ENCODE measurements around the gene PREB. TPM values are rescaled to one million over a fixed set of nuclear protein-coding genes. Genes with fewer than 3 reads are reported as not detected.

Gene PREB
- total RNA-seq, 1 donor from 2014 or later: 53.6 TPM

- Mint-ChIP-seq H3K9me3 (no peaks in the 10 kb centered on the region), H3K27ac (peak overlapping the region; percentile 55), H3K4me3 (peak overlapping the region; percentile 72), H3K27me3 (peaks cover 10% of the 10 kb centered on the region), H3K36me3 (peaks cover 5% of the 10 kb centered on the region), H3K4me1 (ENCODE audit: unreplicated experiment) (peaks cover 10% of the 10 kb centered on the region)
- DNase-seq (ENCODE audit: extremely low spot score, unreplicated experiment): no peak
- TF ChIP-seq CTCF (conservative IDR thresholded peaks at IDR 0.05): no peak
Measured at GRCh38 chr2:27085673-27086089, 48.8 kb downstream of the PREB start.

GRCh38 chr2:27085062-27085672 is 49.3 kb downstream of the PREB start:
- no peak for DNase-seq (ENCODE audit: extremely low spot score, unreplicated experiment)
- no peak for TF ChIP-seq CTCF (conservative IDR thresholded peaks at IDR 0.05)
- H3K36me3 Mint-ChIP-seq: peaks cover 5% of the 10 kb centered on the region
- H3K4me1 Mint-ChIP-seq (ENCODE audit: unreplicated experiment): peaks cover 13% of the 10 kb centered on the region
- peaks cover 10% of the 10 kb centered on the region for H3K27me3 Mint-ChIP-seq
- no peaks in the 10 kb centered on the region for H3K9me3 Mint-ChIP-seq
- peak overlapping the region; percentile 72 for H3K4me3 Mint-ChIP-seq
- peak overlapping the region; percentile 55 for H3K27ac Mint-ChIP-seq

GRCh38 chr2:27084297-27085061 is 50.0 kb downstream of the PREB start:
- H3K27ac Mint-ChIP-seq: no peak overlapping the region
- H3K27me3 Mint-ChIP-seq: peaks cover 10% of the 10 kb centered on the region
- H3K36me3 Mint-ChIP-seq: peaks cover 5% of the 10 kb centered on the region
- peaks cover 18% of the 10 kb centered on the region for H3K4me1 Mint-ChIP-seq (ENCODE audit: unreplicated experiment)
- DNase-seq (ENCODE audit: extremely low spot score, unreplicated experiment): no peak
- no peak for TF ChIP-seq CTCF (conservative IDR thresholded peaks at IDR 0.05)
- no peaks in the 10 kb centered on the region for H3K9me3 Mint-ChIP-seq
- peak overlapping the region; percentile 65 for H3K4me3 Mint-ChIP-seq

GRCh38 chr2:27083410-27084296 is 50.8 kb downstream of the PREB start:
- TF ChIP-seq CTCF (conservative IDR thresholded peaks at IDR 0.05): no peak
- Mint-ChIP-seq H3K4me3 (peak overlapping the region; percentile 44), H3K27me3 (peaks cover 10% of the 10 kb centered on the region), H3K36me3 (peaks cover 5% of the 10 kb centered on the region), H3K27ac (no peak overlapping the region), H3K4me1 (ENCODE audit: unreplicated experiment) (peaks cover 18% of the 10 kb centered on the region), H3K9me3 (no peaks in the 10 kb centered on the region)
- no peak for DNase-seq (ENCODE audit: extremely low spot score, unreplicated experiment)

GRCh38 chr2:27082773-27083409 is 51.5 kb downstream of the PREB start:
- no peaks in the 10 kb centered on the region for H3K9me3 Mint-ChIP-seq
- no peak for TF ChIP-seq CTCF (conservative IDR thresholded peaks at IDR 0.05)
- peaks cover 26% of the 10 kb centered on the region for H3K4me1 Mint-ChIP-seq (ENCODE audit: unreplicated experiment)
- H3K27ac Mint-ChIP-seq: no peak overlapping the region
- no peak overlapping the region for H3K4me3 Mint-ChIP-seq
- no peak for DNase-seq (ENCODE audit: extremely low spot score, unreplicated experiment)
- H3K27me3 Mint-ChIP-seq: peaks cover 7% of the 10 kb centered on the region
- H3K36me3 Mint-ChIP-seq: peaks cover 5% of the 10 kb centered on the region
